A549 (cell line): ENCODE results near the gene ZNF292.

Experiments used
- CTCF ChIP-seq: fragments of >200 bp; sonication (Bioruptor Twin); formaldehyde crosslinking; IDR thresholded peaks from 3 replicates; pipeline ENCODE4 v1.5.1; 2016
- RAD21 ChIP-seq, 2 experiments: fragments of >200 bp in 1 of 2; sonication (Bioruptor Twin) in 1 of 2; formaldehyde crosslinking in 1 of 2; IDR thresholded peaks in 1 of 2; conservative IDR thresholded peaks in 1 of 2; 2 replicates in 1 of 2; 3 replicates in 1 of 2; pipeline ENCODE4 v1.6.1; 2012 to 2018; ENCODE audit warnings: inconsistent platforms in 1 of 2

- TF ChIP-seq RAD21 (conservative IDR thresholded peaks at IDR 0.05 in 1 of 2, IDR thresholded peaks at IDR 0.05 in 1 of 2): no peak
- TF ChIP-seq CTCF: no peak
Measured at GRCh38 chr6:87124074-87124473, 31.3 kb upstream of the ZNF292 start.
